Glutamatergic neuron (in vitro differentiated cells): ENCODE results near the gene OR2C1. TPM values are rescaled to one million over a fixed set of nuclear protein-coding genes. Genes with fewer than 3 reads are reported as not detected.

Source experiments
- DNase-seq: peaks from one replicate; pipeline ENCODE4 v3.0.0; 2022
- H3K27ac Mint-ChIP-seq: one replicate; pipeline ENCODE4 v1.8.0; 2020; ENCODE audit warnings: mild to moderate bottlenecking, mixed read lengths, inconsistent platforms; ENCODE audit not compliant: unreplicated experiment
- H3K27me3 Mint-ChIP-seq: one replicate; pipeline ENCODE4 v1.8.0; 2020; ENCODE audit warnings: mild to moderate bottlenecking, moderate library complexity, mixed read lengths, inconsistent platforms; ENCODE audit not compliant: unreplicated experiment
- H3K36me3 Mint-ChIP-seq: one replicate; pipeline ENCODE4 v1.8.0; 2020; ENCODE audit warnings: mild to moderate bottlenecking, mixed read lengths, inconsistent platforms; ENCODE audit not compliant: unreplicated experiment
- H3K4me1 Mint-ChIP-seq: one replicate; pipeline ENCODE4 v1.8.0; 2020; ENCODE audit warnings: mild to moderate bottlenecking, low read depth, mixed read lengths, inconsistent platforms; ENCODE audit not compliant: unreplicated experiment
- H3K4me3 Mint-ChIP-seq: one replicate; pipeline ENCODE4 v1.8.0; 2020; ENCODE audit warnings: mild to moderate bottlenecking, mixed read lengths, inconsistent platforms; ENCODE audit not compliant: unreplicated experiment
- H3K9me3 Mint-ChIP-seq: one replicate; pipeline ENCODE4 v1.8.0; 2020; ENCODE audit warnings: mild to moderate bottlenecking, moderate library complexity, mixed read lengths, inconsistent platforms; ENCODE audit not compliant: unreplicated experiment
- CTCF ChIP-seq: fragments of 200-600 bp; sonication (generic); IDR thresholded peaks from one replicate; pipeline ENCODE4 v1.5.0; 2021; ENCODE audit not compliant: partially characterized antibody, unreplicated experiment
- total RNA-seq: library from RNA; stranded (reverse); fragmentation: NEBNext Ultra II Directional; extraction: Animal tissue kit (Norgen Biotek cat#: 25700); gene quantifications from one replicate; pipeline ENCODE4 v1.2.1, GENCODE V29; 2021; ENCODE audit not compliant: unreplicated experiment

OR2C1 gene
- total RNA-seq, 1 donor from 2014 or later: not detected

- peaks cover 7% of the 10 kb centered on the region for H3K9me3 Mint-ChIP-seq
- no peaks in the 10 kb centered on the region for H3K36me3 Mint-ChIP-seq
- DNase-seq: no peak
- no peaks in the 10 kb centered on the region for H3K4me1 Mint-ChIP-seq
- no peak overlapping the region for H3K27ac Mint-ChIP-seq
- no peaks in the 10 kb centered on the region for H3K27me3 Mint-ChIP-seq
- TF ChIP-seq CTCF: no peak
- no peak overlapping the region for H3K4me3 Mint-ChIP-seq
These were observed 28.2 kb upstream of the OR2C1 start for GRCh38 chr16:3327514-3327913.

GRCh38 chr16:3328104-3328503 lies 27.6 kb upstream of the OR2C1 start:
- Mint-ChIP-seq H3K27ac (no peak overlapping the region), H3K9me3 (peaks cover 5% of the 10 kb centered on the region)
- no peak for DNase-seq

GRCh38 chr16:3328643-3329042 lies 27.0 kb upstream of the OR2C1 start:
- DNase-seq: no peak
- H3K36me3 Mint-ChIP-seq: no peaks in the 10 kb centered on the region
- peaks cover 4% of the 10 kb centered on the region for H3K9me3 Mint-ChIP-seq
- no peak for TF ChIP-seq CTCF
- no peak overlapping the region for H3K27ac Mint-ChIP-seq
- H3K27me3 Mint-ChIP-seq: no peaks in the 10 kb centered on the region
- H3K4me1 Mint-ChIP-seq: no peaks in the 10 kb centered on the region
- no peak overlapping the region for H3K4me3 Mint-ChIP-seq

More at GRCh38 chr16:3328104-3328503, 27.6 kb upstream of the OR2C1 start:
- no peak for TF ChIP-seq CTCF
- H3K27me3 Mint-ChIP-seq: no peaks in the 10 kb centered on the region
- H3K4me3 Mint-ChIP-seq: no peak overlapping the region
- H3K36me3 Mint-ChIP-seq: no peaks in the 10 kb centered on the region
- no peaks in the 10 kb centered on the region for H3K4me1 Mint-ChIP-seq

- no peak for TF ChIP-seq CTCF
- DNase-seq: no peak
- Mint-ChIP-seq H3K27ac (no peak overlapping the region), H3K4me3 (no peak overlapping the region), H3K36me3 (no peaks in the 10 kb centered on the region), H3K27me3 (peaks cover 2% of the 10 kb centered on the region), H3K4me1 (no peaks in the 10 kb centered on the region), H3K9me3 (peaks cover 3% of the 10 kb centered on the region)
These were observed 9.6 kb upstream of the OR2C1 start for GRCh38 chr16:3346041-3346440.

GRCh38 chr16:3347586-3347985 lies 8.1 kb upstream of the OR2C1 start:
- peaks cover 2% of the 10 kb centered on the region for H3K27me3 Mint-ChIP-seq
- TF ChIP-seq CTCF: no peak
- H3K36me3 Mint-ChIP-seq: no peaks in the 10 kb centered on the region
- H3K4me1 Mint-ChIP-seq: no peaks in the 10 kb centered on the region
- peaks cover 3% of the 10 kb centered on the region for H3K9me3 Mint-ChIP-seq
- no peak overlapping the region for H3K4me3 Mint-ChIP-seq
- DNase-seq: no peak
- no peak overlapping the region for H3K27ac Mint-ChIP-seq
